ENCODE results near the gene GRIK2. TPM values are rescaled to one million over a fixed set of nuclear protein-coding genes. Genes with fewer than 3 reads are reported as not detected.

The GRIK2 gene
- total RNA-seq, 4 donors from 2014 or later: 0.30 to 4.1 (median 1.3) TPM

DNA sequence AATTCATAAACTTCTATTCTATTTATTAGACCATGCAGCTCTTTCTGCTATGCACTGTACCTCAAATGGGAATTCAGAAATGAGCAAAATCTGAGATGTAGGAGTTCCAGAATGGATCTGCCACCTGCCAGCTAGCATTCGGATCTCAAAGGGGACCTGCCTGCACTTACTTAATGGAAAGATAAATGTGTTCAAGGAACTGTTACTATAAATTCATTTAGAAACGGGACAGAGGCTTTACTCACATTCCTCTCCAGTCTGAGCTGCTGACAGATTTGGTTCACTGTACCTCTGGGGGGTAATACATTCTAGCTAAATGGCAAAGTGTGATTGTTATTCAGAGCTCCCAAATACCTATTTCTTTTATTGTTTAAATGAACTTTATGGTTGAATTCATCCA lies 384.1 kb downstream of the GRIK2 start:
- H3K27ac ChIP-seq: no peak overlapping the region
- no peaks in the 10 kb centered on the region for H3K36me3 ChIP-seq
- TF ChIP-seq POLR2A (IDR thresholded peaks at IDR 0.05) (no peak), POLR2AphosphoS5 (IDR thresholded peaks at IDR 0.05) (no peak), EP300 (IDR thresholded peaks at IDR 0.05) (no peak)
- TF ChIP-seq, protein P1, sequence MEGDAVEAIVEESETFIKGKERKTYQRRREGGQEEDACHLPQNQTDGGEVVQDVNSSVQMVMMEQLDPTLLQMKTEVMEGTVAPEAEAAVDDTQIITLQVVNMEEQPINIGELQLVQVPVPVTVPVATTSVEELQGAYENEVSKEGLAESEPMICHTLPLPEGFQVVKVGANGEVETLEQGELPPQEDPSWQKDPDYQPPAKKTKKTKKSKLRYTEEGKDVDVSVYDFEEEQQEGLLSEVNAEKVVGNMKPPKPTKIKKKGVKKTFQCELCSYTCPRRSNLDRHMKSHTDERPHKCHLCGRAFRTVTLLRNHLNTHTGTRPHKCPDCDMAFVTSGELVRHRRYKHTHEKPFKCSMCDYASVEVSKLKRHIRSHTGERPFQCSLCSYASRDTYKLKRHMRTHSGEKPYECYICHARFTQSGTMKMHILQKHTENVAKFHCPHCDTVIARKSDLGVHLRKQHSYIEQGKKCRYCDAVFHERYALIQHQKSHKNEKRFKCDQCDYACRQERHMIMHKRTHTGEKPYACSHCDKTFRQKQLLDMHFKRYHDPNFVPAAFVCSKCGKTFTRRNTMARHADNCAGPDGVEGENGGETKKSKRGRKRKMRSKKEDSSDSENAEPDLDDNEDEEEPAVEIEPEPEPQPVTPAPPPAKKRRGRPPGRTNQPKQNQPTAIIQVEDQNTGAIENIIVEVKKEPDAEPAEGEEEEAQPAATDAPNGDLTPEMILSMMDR (IDR thresholded peaks at IDR 0.05): no peak
- no peaks in the 10 kb centered on the region for H3K27me3 ChIP-seq
- H3K4me1 ChIP-seq: no peaks in the 10 kb centered on the region
- no peaks in the 10 kb centered on the region for H3K9me3 ChIP-seq
- no peak overlapping the region for H3K4me3 ChIP-seq
- 48% methylated on average over 2 of the region's 2 CpGs for WGBS
- no peak for DNase-seq (ENCODE audit: low spot score in 2 of 2)

DNA sequence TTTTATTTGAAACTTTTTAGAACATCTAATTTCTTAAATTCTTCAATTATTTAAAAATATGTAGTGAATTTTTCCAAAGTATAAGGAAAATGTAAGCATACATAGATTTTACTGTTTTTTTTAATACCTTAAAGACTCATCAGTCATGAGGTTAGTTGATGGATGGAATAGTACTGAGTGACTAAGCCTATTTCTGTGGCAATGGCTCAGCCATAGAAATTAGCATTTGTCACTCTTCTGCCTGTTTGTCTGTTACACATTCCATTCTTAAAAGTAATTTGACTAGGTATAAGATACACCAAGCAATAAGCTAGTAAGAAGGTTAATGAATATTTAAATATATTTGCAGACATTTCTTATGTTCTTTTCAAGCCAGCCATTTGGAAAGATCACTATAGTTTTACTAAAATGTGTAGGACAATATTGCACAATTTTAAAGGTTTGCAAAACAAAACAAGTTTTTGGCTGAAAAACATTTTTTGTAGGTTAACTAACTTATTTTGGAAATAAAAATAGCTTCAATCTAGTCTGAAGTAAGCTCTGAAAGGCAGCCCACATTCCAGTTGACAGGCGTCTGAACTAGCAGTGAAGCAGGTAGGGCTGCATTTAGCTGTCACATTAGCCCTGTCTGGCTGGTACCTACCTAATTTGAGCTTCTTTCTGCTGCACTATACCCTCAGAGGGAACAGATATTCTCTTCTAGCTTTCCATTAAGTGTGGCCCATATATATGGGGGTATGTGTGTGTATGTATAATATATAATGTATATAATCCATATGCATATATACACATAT lies 385.7 kb downstream of the GRIK2 start:
- H3K9me3 ChIP-seq: peaks cover 6% of the 10 kb centered on the region
- DNase-seq (ENCODE audit: low spot score in 2 of 2): no peak
- no peaks in the 10 kb centered on the region for H3K27me3 ChIP-seq
- no peaks in the 10 kb centered on the region for H3K36me3 ChIP-seq
- WGBS: 60% methylated on average over 1 of the region's 1 CpG
- H3K4me1 ChIP-seq: no peaks in the 10 kb centered on the region
- TF ChIP-seq, protein P1 (IDR thresholded peaks at IDR 0.05): no peak
- no peak for TF ChIP-seq POLR2AphosphoS5 (IDR thresholded peaks at IDR 0.05)
- no peak for TF ChIP-seq EP300 (IDR thresholded peaks at IDR 0.05)
- no peak for TF ChIP-seq POLR2A (IDR thresholded peaks at IDR 0.05)
- no peak overlapping the region for H3K4me3 ChIP-seq
- H3K27ac ChIP-seq: no peak overlapping the region

DNA sequence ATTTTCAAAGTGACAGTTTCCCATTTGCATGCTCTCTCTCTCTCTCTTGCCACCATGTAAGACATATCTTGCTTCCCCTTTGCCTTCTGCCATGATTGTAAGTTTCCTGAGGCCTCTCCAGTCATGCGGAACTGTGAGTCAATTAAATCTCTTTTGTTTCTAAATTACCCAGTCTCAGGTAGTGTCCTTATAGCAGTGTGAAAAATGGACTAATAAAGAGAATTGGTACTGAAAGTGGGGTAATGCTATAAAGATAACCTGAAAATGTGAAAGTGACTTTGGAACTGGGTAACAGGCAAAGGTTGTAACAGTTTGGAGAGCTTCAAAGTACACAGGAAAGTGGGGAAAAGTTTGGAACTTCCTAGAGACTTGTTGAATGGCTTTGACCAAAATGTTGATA lies 389.8 kb downstream of the GRIK2 start:
- TF ChIP-seq, protein P1 (IDR thresholded peaks at IDR 0.05): no peak
- TF ChIP-seq POLR2AphosphoS5 (IDR thresholded peaks at IDR 0.05) (no peak), EP300 (IDR thresholded peaks at IDR 0.05) (no peak), POLR2A (IDR thresholded peaks at IDR 0.05) (no peak)
- H3K36me3 ChIP-seq: no peaks in the 10 kb centered on the region
- DNase-seq (ENCODE audit: low spot score in 2 of 2): no peak
- WGBS: 89% methylated on average over 1 of the region's 1 CpG
- H3K9me3 ChIP-seq: peaks cover 11% of the 10 kb centered on the region
- H3K4me3 ChIP-seq: no peak overlapping the region
- H3K27ac ChIP-seq: no peak overlapping the region
- no peaks in the 10 kb centered on the region for H3K4me1 ChIP-seq
- no peaks in the 10 kb centered on the region for H3K27me3 ChIP-seq

DNA sequence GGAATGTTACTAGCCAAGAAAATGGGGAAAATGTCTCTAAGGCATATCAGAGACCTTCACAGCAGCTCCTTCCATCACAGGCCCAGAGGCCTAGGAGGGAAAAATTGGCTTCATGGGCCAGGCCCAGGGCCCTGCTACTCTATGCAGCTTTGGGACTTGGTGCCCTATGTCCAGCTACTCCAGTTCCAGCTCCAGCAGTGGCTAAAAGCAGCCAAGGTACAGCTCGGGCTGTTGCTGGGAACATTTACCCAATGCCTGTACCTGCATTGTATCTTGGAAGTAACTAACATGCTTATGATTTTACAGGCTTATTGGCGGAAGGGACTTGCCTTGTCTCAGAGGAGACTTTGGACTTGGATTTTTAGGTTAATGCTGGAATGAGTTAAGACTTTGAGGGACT lies 390.6 kb downstream of the GRIK2 start:
- Histone ChIP-seq H3K9me3 (peaks cover 11% of the 10 kb centered on the region), H3K27me3 (no peaks in the 10 kb centered on the region), H3K36me3 (no peaks in the 10 kb centered on the region), H3K27ac (no peak overlapping the region), H3K4me3 (no peak overlapping the region), H3K4me1 (no peaks in the 10 kb centered on the region)
- DNase-seq (ENCODE audit: low spot score in 2 of 2): no peak
- TF ChIP-seq POLR2AphosphoS5 (IDR thresholded peaks at IDR 0.05) (no peak), POLR2A (IDR thresholded peaks at IDR 0.05) (no peak), EP300 (IDR thresholded peaks at IDR 0.05) (no peak)
- TF ChIP-seq, protein P1 (IDR thresholded peaks at IDR 0.05): no peak
- WGBS: 95% methylated on average over 2 of the region's 2 CpGs

DNA sequence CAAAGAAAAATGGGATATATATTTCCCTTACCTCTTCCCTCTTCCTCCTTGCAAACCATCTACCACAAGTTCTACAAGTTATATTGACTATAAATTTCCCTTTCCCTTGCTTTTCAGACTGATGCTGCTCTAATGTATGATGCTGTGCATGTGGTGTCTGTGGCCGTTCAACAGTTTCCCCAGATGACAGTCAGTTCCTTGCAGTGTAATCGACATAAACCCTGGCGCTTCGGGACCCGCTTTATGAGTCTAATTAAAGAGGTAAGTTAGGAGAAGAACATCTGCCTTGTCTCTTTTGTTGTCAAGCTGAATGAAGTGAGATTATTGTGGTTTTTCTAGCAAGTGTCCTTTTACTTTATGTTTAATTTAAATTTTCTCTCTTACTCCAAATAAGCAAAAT lies 406.0 kb downstream of the GRIK2 start:
- no peak for TF ChIP-seq POLR2AphosphoS5 (IDR thresholded peaks at IDR 0.05)
- TF ChIP-seq, protein P1 (IDR thresholded peaks at IDR 0.05): no peak
- TF ChIP-seq POLR2A (IDR thresholded peaks at IDR 0.05): no peak
- no peak for TF ChIP-seq EP300 (IDR thresholded peaks at IDR 0.05)

More for the DNA sequence above, 406.0 kb downstream of the GRIK2 start:
- H3K9me3 ChIP-seq: no peaks in the 10 kb centered on the region
- no peak overlapping the region for H3K4me3 ChIP-seq
- H3K27ac ChIP-seq: no peak overlapping the region
- DNase-seq (ENCODE audit: low spot score in 2 of 2): no peak
- H3K4me1 ChIP-seq: no peaks in the 10 kb centered on the region
- no peaks in the 10 kb centered on the region for H3K27me3 ChIP-seq
- H3K36me3 ChIP-seq: no peaks in the 10 kb centered on the region
- 79% methylated on average over 5 of the region's 5 CpGs for WGBS

Data from suprapubic skin (tissue), 4 donors.